ENCODE measurements around the gene PTPRN2.
"Not testable (repeated sequence)": the region's sequence is repeated elsewhere in the genome, so short reads cannot be mapped to it uniquely, and the experiment has no call there.

Gene PTPRN2

DNA sequence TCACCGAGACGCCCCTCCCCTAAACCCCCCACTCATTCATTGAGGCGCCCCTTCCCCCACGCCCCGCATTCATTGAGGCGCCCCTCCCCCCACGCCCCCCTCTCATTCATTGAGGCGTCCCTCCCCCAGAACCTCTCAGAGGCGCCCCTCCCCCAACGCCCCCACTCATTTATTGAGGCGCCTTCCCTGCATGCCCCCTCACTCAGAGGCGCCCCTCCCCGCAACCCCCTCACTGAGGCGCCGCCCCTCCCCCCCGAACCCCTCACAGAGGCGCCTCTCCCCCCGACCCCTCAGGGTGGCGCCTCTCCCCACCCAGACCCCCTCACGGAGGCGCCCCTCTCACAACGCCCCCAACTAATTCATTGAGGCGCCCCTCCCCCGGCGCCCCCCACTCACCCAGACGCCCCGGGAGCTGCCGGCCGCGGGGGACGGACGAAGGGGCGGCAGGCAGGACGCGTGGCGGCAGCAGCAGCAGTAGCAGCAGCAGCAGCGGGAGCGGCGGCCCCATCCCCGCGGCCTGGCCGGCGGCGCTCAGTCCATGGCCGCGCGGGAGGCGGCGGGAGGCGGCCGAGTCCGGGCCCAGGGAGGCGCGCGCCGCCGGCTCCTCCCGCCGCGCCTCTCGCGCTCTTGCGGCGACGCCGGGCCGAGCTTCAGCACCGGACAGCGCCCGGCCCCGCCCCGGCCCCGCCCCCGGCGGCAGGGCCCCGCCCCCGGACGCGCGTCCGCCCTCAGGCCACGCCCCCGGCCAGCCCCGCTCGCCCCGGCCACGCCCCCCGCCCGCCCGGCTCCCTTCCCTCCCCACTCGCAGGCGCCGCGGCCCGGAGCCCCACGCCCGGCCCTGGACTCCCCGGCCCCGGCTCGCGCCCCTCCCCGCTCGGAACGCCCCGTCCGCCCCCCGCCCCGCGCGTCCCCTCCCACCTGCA is at the start of gene PTPRN2:
Gene PTPRN2 (minus strand): TSS at position 662 of the 923 bp plus-strand sequence.
- DNase-seq (ENCODE audit: low read depth in 1 of 2, low spot score in 1 of 2), result peak in 1 of 2 donors; percentile 43

DNA sequence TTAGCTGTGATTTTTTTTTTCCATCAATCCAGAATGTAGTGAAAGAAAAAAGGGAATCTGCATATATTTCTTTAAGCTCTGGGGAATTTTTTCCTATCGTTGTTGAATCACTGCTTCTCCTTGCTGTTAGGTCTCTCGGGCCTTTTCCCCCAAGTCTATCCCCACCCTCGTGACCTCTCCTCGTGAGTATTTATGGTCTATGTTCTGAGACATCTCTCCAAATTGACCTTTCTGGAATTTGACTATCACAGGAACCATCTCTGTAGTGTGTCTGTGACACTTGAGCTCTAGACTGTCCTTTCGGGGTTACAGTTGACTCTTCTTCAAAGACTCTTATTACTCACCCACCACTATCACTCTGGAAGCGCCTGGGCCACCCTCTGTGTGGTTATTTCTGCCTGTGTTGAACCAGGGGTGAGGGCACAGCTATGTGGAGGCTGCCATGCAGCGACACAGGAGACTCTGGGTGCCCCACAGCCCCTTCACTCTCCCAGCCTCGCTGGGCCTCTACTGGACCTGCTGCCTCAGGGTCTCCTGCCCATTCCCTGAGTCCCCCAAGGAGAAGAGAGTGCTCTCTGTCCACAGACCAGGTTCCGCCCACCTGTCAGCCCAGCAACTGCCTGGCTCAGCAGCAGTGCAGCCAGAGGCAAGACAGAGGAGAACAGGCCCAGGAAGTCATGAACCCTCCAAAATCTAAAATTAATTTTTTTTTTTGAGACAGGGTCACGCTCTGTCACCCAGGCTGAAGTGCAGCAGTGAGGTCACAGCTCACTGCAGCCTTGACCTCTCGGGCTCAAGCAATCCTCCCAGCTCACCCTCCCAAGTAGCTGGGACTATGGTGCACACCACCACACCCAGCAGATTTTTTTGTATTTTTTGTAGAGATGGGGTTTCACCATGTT is 45.7 kb upstream of the PTPRN2 start:
- DNase-seq (ENCODE audit: low read depth in 1 of 2, low spot score in 1 of 2), result no peak

DNA sequence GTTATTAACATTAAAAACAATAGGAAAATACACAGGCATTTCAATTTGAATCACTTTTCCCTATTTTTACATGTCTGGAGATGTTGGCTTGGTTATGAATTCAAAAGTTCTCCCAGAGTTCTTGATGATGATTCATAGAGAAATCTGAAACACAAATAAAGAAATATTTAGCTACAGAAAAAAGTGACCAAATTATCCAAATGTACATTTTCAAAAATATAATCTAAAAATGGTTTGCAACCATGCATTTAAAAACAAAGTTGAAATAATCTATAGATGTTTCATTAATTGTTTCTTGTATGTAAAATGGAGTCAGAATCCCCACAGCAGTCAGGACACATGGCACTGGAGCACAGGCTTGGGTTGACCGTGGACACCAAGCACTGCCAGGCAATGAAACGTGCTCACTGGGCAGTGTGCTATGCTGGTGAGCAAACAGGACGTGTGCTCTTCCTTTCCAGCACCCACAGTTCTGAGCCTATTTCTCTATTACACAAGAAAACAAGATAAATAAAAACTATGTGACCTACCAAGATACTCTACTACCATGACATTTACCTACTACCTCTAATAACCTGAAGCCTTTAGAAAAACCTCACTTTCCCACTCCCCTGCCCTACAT is 44.1 kb upstream of the PTPRN2 start:
- no peak for DNase-seq (ENCODE audit: low read depth in 1 of 2, low spot score in 1 of 2)

DNA sequence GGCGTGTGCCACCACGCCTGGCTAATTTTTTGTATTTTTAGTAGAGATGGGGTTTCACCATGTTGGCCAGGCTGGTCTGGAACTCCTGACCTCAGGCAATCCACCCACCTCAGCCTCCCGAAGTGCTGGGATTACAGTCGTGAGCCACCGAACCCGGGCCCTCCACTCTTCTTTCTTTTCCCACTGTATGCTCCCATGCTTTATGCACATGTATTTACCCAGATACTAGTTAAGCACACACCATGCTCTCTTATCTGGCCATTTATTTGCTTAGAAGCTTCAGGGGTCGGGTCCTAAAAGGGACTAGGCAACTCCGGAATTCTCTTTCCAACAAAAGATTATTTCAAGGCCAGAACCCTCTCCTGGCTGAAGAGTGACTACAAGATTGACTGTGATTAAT is 38.7 kb upstream of the PTPRN2 start:
- DNase-seq (ENCODE audit: low read depth in 1 of 2, low spot score in 1 of 2), result not testable (repeated sequence)

DNA sequence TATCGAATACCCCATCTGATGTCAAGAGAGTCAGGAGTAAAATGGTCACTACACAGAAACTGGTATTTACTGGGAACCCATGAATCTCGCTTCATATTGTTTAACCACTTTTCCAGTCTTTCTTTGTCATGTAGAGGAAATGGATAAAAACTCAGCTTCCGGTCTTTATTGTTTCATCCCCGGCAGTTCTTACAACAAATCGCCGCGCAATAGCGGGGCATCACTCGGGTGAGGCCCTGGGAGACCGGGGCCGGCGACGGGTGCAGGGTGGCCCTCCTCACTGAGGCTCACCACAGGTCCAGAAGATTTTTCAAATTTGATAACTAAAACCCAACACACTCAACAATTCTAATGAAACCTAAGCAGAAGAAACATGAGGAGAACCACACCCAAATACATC is 35.6 kb upstream of the PTPRN2 start:
- DNase-seq (ENCODE audit: low read depth in 1 of 2, low spot score in 1 of 2), result no peak

DNA sequence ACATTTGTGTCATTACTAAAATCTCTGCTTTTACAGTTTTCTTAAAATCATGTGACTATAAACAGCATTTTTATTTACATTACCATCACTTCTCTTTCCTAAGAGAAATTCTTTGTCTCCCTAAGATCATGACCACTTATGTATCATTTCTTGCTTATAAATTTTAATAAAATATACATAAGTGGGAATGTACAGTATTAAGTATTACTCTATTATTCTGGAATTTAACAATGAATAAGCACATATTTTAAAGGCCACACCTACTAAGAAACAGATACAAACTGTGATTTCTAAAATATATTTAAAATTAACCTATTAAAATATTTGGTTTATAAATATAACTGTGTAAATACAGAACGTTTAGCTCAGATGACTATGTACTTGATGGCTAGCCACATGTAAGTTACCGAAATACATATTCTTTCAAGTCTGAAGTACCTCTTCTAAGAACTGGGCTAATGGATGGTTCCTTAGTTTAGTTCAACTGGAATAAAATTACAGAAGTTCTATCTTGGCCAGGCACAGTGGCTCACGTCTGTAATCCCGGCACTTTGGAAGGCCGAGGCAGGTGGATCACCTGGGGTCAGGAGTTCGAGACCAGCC is 33.3 kb upstream of the PTPRN2 start:
- DNase-seq (ENCODE audit: low read depth in 1 of 2, low spot score in 1 of 2), result no peak

DNA sequence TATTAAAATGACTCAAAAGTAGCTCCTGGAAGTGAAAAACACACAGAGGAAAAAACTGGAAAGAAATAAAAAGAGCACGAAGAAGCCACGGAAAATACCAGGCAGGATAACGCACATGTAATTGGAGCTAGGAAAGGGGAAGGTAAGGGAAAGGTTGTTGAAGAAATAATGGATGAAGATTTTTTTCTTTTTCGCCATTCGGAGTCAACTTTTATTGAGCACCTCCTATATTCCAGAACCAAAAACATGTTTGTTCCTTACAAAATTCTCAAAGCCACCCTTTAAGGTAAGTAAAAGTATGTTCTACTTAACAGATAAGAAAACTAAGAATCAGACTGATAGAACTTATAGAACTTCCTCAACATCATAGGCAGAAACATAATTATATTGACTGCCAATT is 32.8 kb upstream of the PTPRN2 start:
- no peak for DNase-seq (ENCODE audit: low read depth in 1 of 2, low spot score in 1 of 2)

DNA sequence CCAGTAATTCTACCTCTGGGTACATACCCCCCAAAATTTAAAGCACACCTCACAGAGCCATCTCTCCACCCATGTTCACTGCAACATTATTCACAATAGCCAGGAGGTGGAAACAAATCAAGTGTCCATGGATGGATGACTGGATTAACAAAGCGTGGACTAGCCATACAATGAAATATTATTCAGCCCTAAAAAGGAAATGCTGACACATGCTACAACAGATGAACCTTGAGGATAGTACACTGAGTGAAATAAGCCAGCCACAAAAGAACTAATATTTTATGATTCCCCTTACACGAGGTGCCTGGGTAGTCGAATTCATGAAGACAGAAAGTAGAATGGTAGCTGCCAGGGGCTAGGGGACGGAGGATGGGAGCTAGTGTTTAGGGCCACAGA is 31.1 kb upstream of the PTPRN2 start:
- no peak for DNase-seq (ENCODE audit: low read depth in 1 of 2, low spot score in 1 of 2)

DNA sequence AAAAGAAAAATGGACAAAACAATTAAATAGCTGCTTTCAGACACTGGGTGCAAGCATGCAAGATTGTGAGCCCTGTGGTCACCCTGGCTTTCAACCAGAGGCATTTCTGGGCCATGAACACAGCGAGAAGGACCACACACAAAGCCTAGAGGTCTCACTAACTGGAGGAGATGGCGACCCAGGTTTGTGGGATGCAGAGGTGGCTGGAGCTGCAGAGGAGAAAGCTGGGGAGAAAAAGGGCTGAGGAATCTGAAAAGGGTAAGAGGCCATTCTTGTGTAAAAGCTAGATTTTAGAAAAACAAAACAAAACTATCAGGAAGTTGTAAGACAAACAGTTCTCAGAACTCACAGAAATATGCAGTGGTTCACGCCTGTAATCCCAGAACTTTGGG is 30.1 kb upstream of the PTPRN2 start:
- no peak for DNase-seq (ENCODE audit: low read depth in 1 of 2, low spot score in 1 of 2)

DNA sequence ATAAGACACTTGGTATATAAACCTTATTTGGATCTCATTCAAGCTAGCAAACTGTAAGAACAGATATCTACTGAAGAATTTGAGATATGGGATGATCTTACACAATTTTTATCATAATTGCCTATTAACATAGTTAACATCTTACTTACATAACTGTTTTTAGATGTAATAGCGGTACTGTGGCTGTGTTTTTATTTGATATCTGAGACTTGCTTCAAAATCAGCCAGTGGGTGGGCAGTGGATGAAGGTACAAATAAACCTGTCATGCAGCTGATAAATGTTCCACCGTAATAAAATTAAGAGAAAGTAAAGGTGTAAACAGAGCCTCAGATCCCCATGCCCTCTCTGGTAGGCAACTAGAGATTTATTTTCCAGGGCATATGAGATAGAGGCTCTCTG is 28.4 kb upstream of the PTPRN2 start:
- no peak for DNase-seq (ENCODE audit: low read depth in 1 of 2, low spot score in 1 of 2)

DNA sequence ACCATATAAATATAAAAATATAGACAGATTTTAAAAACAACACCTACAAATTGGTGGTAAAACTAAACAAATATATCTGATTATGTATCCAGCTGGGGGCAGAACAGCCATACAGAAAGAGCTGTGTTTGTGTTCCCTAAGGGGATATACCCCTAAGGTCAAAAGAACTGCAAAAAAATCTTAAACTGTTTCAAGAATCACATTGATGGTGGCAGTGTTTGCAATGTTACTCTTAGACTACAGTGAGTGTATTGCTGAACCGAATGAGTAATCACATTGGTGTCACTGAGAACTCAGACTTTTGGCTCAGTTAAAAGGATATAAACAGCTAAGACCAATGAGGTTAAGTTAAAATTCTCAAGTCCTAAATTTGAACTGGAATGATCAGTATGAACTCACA is 27.1 kb upstream of the PTPRN2 start:
- no peak for DNase-seq (ENCODE audit: low read depth in 1 of 2, low spot score in 1 of 2)

DNA sequence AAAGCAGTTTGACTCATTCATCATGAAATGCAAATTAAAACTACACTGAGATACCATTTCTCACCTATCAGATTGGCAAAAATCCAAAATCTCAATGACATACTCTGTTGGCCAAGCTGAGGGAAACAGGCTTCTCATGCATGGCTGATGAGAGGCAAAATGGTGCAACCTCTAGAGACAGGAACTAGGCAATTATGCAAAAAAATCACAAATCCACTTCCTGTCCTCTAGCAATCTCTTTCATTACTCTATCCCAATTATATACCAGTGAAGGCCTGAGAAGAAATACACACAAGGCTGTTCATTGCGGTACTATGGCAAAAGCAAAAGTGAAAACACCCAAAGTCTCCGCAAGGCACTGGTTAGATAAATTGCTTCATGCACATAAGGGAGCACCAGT is 25.9 kb upstream of the PTPRN2 start:
- DNase-seq (ENCODE audit: low read depth in 1 of 2, low spot score in 1 of 2), result no peak

DNA sequence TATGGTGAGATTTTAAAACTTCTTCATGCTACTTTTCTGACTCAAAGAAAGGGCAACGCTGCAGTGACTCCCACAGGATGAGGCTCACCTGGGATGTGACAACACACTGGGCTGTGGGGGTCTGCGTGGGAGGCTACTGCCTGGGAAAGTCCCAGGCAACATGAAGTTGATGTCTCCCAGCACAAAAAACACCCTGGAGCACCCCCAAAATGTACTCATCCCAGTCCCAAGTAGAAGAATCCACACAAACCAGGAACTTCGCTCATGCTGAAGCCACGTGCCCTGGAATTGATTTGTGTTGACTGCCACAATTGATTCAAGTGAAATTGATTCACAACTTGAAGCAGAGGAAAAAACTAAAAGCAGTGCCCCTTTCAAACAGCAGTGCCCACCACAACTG is 24.9 kb upstream of the PTPRN2 start:
- DNase-seq (ENCODE audit: low read depth in 1 of 2, low spot score in 1 of 2), result no peak

DNA sequence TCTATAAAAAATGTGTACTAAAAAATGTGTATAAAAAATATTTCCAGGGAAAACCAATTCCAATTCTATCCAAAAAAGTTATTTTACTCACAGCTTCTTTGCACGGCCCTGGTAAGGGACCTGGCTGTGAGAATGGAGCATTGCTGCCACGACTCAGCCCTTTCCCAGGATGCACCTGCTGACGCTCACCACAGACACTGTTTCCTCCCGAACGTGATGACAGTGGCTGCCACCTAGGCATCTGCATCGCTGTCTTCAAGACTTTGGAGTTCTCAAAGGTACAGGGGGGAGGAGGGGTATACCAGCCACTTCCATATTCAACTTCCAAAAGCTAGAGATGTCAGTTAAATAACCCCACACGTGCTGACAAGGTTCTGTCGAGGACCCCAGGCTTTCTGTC is 23.9 kb upstream of the PTPRN2 start:
- no peak for DNase-seq (ENCODE audit: low read depth in 1 of 2, low spot score in 1 of 2)

DNA sequence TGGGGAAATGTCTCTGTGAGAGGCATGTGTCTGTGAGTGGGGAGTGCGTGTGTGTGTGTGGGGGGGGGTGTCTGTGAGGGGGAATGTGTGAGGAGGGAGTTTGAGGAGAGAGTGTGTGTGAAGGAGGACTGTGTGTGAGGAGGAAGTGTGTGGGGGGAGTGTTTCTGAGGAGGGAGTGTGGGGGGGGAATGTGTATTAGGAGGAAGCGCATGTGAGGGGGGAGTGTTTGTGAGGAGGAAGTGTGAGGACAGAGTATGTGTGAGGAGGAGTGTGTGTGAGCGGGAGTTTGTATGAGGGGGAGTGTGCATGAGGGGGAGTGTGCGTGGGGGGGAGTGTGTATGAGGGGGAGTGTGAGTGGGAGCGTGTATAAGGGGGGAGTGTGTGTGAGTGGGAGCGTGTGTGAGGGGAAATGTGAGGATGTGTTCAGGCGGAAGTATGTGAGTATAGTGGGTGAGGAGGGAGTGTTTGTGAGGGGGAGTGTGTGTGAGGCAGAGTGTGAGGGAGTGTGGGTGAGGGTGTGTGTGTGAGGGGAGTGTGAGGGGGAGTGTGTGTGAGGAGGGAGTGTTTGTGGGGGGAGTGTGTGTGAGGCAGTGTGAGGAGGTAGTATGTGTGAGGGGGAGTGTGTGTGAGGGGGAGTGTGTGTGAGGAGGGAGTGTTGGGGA is 21.8 kb upstream of the PTPRN2 start:
- no peak for DNase-seq (ENCODE audit: low read depth in 1 of 2, low spot score in 1 of 2)

DNA sequence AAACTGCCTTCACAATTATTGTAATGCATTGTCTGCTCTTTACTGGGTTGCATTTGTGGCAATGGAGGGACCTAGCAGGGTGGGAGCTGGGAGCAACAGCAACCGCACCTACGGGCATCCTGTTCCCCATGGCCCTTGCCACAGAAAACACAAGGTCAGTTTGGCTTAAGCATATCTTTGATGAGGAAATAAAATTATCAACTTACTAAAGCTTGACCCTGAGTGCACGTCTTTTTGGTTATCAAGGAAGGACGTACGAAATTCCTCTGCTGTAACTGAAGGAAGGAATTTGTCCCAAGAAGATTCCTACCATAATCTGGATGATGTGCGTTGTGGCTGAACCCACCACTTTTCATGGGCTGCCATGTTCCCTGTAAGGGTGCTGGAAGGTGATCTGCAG is 19.9 kb upstream of the PTPRN2 start:
- no peak for DNase-seq (ENCODE audit: low read depth in 1 of 2, low spot score in 1 of 2)

DNA sequence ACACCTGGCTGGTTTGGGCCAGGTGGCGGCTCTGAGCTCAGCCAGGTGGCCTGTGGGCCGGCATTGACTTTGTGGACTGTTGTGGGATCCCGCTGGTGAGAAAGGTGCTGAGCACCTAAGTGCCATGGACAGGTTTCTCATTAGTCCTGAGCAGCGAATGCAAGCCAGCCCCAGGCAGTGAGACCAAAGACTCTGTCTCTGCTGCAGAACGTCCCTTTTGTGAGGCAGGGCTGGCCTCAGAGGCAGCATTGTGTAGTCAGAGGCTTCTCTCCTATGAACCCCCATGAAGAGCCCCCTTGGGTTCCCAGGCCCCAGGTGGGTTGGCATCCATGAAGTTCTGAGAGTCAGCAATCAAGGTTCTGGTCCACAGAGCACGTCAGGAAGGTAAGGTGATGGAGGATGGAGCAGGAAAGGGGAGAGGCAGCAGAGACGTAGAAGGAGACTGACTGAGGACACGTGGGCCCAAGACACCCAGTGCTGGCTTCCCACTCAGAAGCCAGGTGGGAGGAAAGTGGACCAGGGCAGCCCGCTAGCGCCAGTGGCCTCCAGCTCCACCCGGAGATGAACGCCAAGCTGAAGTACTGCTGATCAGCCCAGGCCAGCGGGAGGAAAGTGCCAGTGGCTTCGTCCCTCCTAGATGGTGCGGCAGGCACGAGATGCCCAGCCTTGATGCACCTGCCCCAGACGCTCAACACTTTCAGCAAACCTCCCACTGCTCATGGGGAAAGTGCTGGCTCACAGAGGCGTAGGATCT is 19.2 kb upstream of the PTPRN2 start:
- no peak for DNase-seq (ENCODE audit: low read depth in 1 of 2, low spot score in 1 of 2)

DNA sequence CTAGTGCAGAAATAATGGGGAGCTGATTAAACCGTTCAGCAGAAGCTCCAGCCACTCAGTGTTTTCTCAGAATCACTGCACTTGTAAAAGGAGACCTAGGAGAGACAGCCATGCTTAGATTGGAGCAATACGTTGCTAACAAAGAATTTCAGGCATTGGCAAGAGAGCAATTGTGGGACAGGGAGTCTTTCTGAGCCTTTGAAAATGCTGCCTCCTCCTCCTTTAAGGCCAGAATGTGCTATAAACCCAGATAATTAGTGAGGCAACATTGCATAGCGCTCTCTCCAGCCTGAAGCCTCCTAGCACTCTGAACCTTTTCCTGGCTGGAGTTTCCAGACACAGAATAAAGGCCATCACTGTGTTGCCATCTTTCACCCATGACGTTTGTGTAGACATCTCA is 18.5 kb upstream of the PTPRN2 start:
- no peak for DNase-seq (ENCODE audit: low read depth in 1 of 2, low spot score in 1 of 2)

DNA sequence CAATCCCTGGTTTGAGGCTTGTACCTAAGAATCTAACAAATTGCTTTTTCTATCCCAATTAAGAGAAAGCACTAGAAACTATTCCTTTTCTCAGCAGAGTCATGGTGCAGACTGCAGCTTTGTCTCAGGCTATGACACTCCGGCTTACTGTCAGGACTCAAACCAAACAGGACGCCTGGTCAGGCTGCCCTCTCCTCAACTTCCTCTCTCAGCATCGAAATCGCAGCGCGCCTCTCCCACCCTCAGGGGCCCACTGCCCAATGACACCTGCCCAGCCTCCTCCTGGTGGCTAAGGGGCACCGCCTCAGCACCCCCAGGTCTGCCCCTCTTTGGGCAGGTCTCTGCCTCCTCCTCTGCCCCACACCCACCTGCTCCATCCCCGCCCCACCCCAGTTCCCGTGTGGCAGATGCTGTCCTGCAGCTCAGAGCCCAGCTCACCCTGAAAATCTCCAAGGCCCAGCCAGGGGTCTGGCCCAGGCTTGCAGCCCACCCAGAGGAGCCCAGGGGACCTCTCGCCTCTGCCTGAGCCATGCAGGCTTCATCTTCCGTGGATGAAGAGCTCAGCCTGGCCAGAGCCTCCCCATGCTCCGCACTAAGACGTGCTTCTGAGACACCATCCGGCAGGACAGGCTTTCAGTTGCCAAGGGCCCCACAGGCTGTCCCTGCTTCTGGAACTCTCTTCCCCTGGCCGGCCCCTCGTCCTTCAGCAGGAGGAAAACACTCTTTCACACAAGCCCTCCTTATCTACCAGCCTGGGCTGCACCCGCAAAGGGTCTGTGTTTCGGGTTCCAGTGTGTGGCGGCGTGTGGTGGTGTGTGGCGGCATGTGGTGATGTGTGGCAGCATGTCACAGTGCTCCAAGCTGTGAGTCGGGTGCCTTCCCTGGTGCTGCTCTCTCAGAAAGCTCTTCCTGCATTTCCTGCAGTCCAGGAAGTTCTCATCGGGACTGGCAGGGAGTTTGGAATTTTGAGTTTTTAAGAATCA is 16.4 kb upstream of the PTPRN2 start:
- no peak for DNase-seq (ENCODE audit: low read depth in 1 of 2, low spot score in 1 of 2)
